HG03103 (cell line): Measurements from ENCODE around the gene PNPT1.
"Not testable (repeated sequence)": the region's sequence is repeated elsewhere in the genome, so short reads cannot be mapped to it uniquely, and the experiment has no call there.

Experiments used
- ATAC-seq: cut with Tn5 transposase; IDR thresholded peaks from one replicate; pipeline ENCODE4 v1.9.1; 2021; ENCODE audit warnings: low read depth; ENCODE audit not compliant: unreplicated experiment

The PNPT1 gene

GRCh38 chr2:55693181-55694125 is at the start of gene PNPT1:
Gene PNPT1, minus strand, starts transcription at chr2:55693844. Its CDS starts 21 bp downstream, at chr2:55693823.
- ATAC-seq, result peak; percentile 100

- ATAC-seq, result no peak
Measured at GRCh38 chr2:55742996-55743395, 49.4 kb upstream of the PNPT1 start.

- ATAC-seq, result not testable (repeated sequence)
Measured at GRCh38 chr2:55736019-55736536, 42.4 kb upstream of the PNPT1 start.

DNA sequence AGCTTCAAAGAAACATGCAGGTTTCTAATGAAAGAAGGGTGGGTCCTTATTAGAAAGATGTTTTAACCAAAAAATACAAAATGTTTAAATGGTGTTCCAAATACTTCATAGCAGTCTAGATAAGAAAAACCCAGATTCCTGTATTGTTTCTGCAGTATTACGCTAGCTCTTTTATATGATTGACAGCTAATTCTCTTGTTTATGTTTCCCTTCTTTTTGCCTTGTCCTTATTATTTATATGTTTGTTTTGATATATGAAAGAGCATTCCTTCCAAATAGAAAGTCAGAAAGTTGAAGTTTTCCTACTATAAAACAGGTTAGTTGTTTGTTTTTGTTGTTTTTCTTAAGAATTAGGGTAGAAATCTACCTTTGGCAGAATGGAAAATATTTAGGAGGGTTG is 41.1 kb upstream of the PNPT1 start:
- ATAC-seq, result no peak

DNA sequence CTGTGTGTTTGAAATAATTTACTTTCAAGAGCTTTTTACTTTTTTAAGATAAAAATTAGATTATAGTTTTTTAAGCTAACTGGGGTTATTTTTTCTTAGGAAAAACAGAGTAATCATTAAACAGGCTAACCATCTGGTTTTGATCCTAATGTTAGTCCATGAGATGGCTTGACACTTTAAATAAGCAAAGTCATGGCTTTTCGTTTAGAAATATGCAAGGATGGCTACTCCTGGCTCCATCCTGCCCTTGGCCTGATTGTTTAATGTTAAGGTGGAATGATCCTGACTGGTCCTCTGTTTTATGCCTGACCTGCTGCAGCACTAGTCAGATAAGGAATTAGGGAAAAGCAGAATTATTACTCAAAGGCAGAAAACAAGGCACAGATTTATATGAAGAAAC is 39.7 kb upstream of the PNPT1 start:
- ATAC-seq, result no peak

DNA sequence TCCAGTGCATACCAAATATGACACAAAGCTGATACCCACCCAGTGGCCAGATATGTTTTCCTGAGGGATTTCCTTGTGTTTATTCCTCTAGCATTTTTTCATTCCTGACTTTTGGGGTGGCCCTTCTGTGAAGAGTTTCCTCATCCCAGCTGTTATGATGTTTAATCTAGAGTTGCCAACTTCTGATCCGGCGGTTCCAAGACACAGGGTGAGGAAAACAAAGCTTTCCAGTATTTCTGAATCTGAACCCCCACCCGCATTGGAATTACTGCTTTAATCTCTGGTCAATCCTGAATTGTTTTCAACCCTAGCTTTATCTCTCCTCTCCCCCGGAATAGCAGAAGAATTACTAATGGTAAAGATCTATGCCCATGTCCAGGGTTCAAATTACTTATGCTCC is 39.2 kb upstream of the PNPT1 start:
- no peak for ATAC-seq

DNA sequence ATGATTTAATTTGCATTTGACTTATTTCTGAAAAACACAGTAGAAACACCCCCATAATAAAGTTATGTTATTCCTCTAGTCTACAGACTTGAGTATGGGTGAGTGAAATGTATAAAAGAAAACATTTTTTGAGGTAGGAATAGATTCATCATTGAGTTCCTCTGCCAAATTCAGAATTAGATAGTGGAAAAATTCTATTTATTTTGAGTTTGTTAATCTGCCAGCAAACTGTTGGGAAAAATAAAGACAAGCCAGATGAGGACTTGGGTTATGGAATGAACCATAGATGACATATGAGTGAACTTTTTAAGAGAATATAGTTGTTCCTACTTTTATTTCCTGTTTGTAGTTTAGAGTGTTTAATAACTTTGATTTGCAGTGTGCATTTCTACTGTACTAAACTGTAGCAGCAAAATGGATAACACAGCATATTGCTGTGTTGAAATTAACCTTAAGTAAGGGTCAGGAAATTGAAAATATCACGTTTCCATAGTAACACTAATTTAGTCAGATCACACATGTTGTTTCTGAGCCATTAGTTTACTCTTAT is 35.6 kb upstream of the PNPT1 start:
- ATAC-seq, result no peak

DNA sequence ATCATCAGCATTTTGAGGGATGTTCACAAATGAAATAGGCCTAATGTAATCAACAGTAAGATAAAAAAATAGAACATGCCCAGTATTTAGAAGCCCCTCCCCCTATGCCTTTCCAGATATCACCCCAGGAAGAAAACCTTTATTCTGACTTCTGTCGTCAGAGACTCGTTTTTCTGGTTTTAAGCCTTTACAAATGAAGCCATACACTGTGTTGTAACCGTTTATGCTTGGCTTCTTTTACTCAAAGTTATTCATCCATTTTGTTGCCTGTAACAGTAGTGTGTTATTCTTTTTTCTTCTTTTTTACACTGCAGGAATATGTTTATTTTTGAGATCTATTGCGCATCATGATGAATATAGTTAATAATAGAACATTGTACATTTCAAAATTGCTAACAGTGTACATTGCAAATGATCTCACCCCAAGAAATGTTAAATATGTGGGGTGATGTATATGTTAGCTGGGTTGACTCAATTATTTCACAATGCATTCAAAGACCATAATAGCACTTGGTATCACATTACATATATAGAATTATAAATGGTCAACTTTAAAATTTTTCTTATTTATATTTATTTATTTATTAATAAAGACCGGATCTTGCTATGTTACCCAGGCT is 28.1 kb upstream of the PNPT1 start:
- ATAC-seq, result no peak

DNA sequence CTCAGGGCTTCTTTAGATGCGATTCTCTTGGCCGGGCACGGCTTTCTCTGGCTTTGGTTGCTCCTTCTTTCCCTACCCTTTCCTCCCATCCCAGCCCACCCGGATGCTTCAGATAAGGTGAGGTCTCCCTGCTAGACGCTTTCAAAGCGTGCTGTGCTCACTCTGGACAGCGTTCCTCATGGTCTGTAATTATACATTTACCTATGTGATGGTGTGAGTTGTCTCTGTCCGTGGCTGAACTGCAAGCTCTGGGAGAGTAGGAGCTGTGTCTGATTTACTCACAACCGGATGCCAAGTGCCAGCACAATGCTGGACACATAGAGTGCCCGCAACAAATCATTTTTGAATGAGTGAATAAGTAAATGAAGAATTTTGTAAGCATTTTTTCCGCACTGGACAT is 26.8 kb upstream of the PNPT1 start:
- no peak for ATAC-seq

DNA sequence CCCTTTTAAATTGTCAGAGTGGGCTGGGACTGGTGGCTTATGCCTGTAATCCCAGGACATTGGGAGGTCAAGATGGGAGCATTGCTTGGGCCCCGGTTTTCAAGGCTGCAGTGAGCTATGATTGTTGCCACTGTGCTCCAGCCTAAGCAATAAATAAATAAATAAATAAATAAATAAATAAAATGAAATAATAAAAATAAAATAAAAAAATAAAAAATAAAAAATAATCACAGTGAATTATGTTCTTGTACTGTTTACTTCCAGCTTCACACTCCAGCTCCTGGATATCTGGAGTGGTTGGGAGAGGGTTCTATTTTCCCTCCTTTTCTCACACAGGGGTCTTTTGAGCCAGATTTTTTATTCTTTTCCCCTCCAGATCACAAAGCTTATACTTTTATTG is 26.2 kb upstream of the PNPT1 start:
- ATAC-seq, result no peak

DNA sequence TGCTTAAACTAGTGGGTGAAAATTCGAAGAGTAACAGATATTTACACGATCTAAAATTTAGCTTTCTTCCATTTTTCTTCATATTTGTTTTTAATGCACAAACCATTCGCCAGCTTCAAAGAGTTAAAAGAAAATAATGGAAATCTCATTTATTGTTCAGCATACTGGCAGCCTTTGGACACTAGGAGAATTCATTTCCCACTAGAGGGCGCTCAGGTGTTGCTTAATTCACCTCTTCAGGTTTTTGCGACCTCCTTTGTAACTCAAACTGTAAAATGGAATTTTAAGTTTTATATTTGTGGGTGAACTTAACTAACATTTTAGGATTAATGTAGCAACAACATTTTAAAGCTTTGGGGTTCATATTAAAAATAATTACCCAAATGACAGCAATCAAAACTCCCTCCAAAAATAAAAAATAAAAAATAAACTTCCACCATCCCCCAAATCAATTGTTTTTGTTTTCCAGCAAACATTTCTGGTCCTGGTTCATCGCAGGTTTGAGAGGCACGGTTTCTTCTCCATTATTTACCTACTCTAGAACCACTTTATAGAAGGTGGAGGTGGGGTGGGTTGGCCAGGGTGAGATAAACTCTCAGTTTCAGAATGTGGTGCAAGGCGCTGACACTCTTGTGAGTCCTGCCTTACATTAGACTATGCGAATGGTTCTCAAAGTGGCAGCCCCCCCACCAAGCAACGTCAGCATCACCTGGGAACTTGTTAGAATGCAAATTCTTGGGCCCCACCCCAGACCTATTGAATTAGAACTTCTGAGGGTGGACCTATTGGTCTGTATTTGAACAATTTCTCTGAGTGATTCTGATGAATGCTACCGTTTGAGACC is 24.7 kb upstream of the PNPT1 start:
- ATAC-seq, result no peak

DNA sequence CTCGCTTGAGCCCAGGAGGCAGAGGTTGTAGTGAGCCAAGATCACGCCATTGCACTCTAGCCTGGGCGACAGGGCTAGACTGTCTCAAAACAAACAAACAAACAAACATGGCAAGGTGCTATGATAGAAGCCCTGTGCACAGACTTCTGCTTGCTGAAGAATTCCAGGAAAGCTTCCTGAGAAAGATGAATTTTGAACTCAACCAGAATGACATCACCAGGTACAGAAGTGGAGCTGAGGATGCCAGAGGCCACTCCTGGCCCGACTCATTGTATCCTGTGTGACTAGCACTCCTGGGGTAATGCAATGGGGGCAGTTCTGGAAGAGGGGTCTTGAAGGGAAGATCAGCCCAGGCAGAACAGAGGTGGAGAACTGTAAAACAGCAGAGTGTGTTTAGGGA is 22.0 kb upstream of the PNPT1 start:
- ATAC-seq, result no peak

GRCh38 chr2:55715178-55715577 is 21.5 kb upstream of the PNPT1 start:
- not testable (repeated sequence) for ATAC-seq

- no peak for ATAC-seq
Measured at GRCh38 chr2:55712477-55713060, 18.9 kb upstream of the PNPT1 start.

DNA sequence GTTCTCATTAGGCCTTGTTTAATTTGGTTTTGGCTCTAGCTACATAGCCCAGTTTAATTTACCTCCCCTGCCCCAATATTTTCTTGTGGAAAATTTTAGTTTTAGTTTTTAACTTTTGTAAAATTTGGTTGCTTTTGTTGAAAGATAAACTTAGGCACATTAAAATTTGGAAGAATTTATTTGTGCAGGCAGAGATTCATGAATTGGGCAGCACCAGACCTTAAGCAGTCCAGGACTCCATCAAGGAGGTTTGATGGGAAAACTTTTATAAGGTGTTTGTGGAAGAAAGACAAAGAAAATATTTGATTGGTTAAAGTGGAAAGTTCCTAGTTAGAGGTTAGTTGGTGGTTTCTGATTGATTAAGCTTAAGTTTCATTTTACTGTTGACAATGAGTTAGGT is 16.4 kb upstream of the PNPT1 start:
- no peak for ATAC-seq

DNA sequence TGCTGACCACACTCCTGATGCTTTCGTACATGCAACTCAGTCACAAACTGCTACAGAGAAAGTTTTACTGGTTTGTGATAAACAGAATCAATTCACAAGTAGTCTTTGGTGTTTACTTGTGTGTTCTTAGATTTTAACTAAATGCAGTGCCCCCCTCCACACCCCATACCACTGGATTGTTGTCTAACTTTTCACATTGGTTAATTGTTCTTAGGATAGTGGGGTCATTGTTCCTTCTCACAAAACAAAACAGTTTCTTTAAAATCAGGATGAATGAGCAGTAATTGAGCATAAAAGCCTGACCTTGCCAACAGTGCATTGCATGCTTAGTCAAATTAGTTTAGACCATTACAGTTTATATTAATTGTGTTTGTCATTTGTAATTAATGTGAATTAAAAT is 14.1 kb upstream of the PNPT1 start:
- ATAC-seq, result no peak

DNA sequence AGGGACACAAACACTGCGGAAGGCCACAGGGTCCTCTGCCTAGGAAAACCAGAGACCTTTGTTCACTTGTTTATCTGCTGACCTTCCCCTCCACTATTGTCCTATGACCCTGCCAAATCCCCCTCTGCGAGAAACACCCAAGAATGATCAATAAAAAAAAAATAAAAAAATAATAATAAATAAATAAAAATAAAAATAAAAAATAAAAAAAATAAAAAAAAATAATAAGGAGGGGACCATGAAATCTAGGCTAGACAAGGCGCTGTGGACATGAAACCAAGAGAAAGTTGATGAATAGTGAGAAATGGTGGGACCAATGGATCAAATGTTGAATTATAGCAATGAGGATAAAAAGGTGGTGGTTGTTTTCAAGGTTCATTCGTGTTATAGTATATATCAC is 12.6 kb upstream of the PNPT1 start:
- ATAC-seq, result not testable (repeated sequence)

- no peak for ATAC-seq
Measured at GRCh38 chr2:55705027-55705653, 11.5 kb upstream of the PNPT1 start.

DNA sequence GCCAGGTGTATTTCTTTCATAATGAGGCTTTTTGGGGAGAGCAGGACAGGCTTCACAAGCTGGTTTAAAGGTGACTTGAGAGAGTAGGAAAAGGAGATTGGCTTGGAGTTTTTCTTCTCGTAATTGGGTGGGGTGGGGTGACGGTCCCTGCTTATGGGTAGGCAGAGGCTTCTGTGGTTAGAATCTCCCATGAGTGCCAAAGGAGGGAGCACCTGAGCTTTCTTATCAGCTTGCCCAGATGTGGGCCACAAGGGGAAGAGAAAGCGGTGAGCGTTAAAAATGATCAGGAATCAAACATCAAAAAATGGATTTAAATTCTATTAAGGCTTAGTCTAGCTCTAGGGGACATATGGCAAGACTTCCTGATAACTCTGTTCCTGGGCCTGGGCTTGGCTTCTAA is 9.7 kb upstream of the PNPT1 start:
- no peak for ATAC-seq

DNA sequence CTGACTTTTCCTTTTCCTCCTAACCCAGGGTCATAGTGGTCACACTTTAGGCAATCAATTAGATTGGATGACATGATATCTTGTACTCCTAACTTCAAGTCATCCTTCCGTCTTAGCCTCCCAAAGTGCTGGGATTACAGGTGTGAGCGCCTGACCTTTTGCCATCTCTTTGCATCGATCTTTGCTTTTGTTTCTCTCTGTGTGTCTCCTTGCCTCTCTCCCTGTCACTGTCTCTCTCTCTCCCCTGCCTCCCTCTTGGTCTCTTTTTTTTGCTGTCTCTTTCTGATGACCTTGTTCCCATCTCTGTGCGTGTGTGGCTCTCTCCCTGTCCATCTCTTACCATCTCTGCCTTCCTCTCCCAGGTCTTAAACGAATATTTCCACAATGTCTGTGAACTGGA is 904 bp downstream of the PNPT1 start:
- not testable (repeated sequence) for ATAC-seq
